Retinal pigment epithelial cell (primary cell): Measurements from ENCODE around the gene POLDIP2.
A peak's percentile ranks its signal among the peaks of the same experiment; 100 is the strongest.

Experiments used
- DNase-seq: peaks from one replicate; pipeline ENCODE4 v3.0.0-alpha.2; 2010; ENCODE audit warnings: low read depth
- H3K4me3 ChIP-seq: 2 replicates; pipeline ENCODE4 v1.5.1; 2011; ENCODE audit warnings: mild to moderate bottlenecking, low read length, control low read depth, moderate library complexity
- TF ChIP-seq, protein P1 (sequence below): conservative IDR thresholded peaks from 2 replicates; pipeline ENCODE4 v1.5.1; 2011; ENCODE audit warnings: low read depth, low read length, control low read depth, inconsistent platforms

Gene POLDIP2

DNA sequence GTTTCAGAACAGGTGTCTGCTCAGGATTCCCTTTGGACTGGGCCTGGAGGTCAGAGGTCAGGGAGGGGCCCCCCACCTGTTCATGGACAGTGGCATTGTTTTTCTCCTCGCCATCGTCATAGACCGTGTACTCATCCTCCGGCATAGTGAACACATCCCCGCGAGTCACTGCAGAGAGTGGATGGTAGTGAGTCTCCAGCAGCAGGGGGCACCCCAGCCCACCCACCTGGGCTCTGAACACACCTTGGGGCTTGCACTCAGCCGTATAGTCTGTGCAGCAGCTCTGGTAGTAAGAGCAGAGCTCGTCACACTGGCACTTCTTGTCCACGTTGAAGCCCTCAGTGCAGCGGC, 12.3 kb upstream of the POLDIP2 start:
- no peak for DNase-seq
- no peak overlapping the region for H3K4me3 ChIP-seq
- TF ChIP-seq, protein P1, sequence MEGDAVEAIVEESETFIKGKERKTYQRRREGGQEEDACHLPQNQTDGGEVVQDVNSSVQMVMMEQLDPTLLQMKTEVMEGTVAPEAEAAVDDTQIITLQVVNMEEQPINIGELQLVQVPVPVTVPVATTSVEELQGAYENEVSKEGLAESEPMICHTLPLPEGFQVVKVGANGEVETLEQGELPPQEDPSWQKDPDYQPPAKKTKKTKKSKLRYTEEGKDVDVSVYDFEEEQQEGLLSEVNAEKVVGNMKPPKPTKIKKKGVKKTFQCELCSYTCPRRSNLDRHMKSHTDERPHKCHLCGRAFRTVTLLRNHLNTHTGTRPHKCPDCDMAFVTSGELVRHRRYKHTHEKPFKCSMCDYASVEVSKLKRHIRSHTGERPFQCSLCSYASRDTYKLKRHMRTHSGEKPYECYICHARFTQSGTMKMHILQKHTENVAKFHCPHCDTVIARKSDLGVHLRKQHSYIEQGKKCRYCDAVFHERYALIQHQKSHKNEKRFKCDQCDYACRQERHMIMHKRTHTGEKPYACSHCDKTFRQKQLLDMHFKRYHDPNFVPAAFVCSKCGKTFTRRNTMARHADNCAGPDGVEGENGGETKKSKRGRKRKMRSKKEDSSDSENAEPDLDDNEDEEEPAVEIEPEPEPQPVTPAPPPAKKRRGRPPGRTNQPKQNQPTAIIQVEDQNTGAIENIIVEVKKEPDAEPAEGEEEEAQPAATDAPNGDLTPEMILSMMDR = no peak

DNA sequence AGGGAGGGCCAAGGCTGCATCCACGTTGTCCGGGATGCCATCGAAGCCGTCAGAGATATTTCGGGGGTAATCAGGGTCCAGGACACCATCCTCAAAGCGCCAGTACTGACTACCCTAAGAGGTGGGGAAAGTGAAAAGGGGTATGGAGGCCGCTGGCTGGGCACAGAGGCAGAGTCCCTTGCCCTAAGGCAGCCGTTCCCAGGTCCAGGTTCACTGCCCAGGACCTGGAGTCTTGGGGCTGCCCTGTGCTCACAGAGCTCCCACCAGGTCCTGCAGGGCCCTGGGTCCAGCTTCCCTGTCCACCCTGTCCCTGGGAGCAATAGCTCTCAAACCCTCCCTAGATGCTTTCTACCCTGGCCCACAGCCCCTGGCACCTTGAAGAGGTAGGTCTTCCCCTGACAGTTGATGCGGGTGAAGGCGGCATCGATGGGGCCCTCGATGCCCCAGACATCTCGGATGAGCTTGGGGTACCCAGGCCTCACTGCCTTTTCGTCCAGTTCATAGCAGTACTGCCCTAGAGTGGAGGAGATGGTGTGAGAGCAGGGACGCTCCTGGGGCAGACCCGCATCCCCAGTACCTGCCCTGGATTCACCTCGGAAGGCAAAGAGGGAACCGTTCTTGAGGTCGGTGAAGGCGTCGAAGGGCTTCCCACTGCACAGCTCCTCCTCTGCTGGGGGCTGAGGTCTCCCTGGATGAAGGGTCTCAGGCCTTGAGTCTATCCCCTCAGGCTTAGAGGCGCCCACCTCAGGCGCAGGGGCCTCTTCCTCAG, 11.8 kb upstream of the POLDIP2 start:
- no peak for DNase-seq
- no peak overlapping the region for H3K4me3 ChIP-seq
- TF ChIP-seq, protein P1 = no peak

DNA sequence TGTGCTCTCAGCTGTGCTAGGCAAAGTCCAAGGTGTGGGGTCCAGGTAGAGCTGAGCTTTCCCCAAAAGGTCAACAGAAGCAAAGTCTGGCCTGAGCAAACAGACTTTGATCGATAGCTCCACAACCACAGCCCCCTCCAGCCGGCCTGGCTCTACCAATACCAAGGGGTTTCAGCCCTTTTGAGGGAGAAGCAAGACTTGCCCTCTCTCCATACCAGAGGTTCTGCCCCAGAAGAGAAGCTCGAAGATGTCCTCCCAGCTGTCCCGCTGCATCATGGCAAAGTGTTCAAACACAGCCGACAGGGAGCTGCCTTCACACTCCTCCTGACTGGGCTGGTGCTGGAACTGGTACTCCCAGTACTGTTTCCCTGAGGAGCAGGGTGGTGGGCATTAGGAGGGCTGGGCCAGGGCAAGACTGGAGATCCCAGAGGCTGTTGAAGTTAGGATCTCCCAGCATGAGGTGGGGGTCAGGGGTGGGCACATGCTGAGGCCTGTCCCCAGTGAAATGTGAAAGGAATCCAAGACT, 11.0 kb upstream of the POLDIP2 start:
- DNase-seq = no peak
- TF ChIP-seq, protein P1 = no peak
- H3K4me3 ChIP-seq = no peak overlapping the region

DNA sequence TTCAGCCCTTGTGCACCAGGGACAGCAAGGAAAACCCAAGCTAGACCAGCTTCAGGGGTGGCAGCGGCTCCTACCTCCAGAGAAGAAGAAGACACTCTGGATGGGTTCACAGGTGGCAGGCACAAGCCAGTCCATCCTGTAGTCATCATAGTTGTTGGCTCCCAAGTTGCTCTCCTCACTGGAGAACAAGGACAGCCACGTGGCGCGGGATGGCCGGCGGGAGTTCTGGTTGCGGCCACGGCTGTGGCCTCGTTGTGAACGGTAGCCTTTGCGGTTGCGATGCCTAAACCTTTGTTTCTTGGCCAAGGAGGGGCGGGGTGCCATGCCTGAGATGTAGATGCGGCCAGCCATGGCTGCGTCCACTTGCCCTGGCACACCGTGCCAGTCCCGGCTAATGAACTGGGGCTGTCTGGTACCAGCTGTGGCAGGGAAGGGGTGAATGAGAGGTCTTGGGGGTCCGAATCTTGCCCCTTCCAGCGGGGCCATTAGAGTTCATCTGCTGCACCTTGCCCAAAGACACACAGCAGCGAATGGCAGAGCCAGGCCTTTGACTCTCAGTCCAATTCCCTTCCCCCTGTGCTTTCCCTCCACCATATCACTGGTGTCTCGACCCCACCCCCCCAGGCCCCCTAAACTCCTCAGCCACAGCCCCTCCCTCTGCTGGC, 10.4 kb upstream of the POLDIP2 start:
- no peak for DNase-seq
- TF ChIP-seq, protein P1 = no peak
- H3K4me3 ChIP-seq = no peak overlapping the region

DNA sequence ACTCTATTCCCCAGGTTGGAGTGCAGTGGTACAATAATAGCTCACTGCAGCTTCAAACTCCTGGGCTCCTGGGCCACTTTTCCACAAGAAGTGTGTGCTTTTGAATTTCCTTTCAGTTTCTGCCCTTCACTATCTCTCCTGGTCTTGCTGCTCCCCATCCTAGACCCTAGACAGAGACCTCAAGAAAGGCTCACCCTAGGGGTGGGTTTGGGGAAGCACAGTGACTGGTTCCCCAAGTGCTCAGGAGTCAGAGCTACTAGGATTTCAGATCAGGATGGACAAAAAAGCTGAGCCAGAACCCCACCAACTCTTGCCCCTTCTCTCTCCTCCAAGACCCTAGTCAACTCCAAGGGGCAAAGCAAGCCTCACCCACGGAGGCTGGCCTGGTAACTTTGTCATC, 9.3 kb upstream of the POLDIP2 start:
- TF ChIP-seq, protein P1 = peak; percentile 24
- no peak overlapping the region for H3K4me3 ChIP-seq
- DNase-seq = no peak

DNA sequence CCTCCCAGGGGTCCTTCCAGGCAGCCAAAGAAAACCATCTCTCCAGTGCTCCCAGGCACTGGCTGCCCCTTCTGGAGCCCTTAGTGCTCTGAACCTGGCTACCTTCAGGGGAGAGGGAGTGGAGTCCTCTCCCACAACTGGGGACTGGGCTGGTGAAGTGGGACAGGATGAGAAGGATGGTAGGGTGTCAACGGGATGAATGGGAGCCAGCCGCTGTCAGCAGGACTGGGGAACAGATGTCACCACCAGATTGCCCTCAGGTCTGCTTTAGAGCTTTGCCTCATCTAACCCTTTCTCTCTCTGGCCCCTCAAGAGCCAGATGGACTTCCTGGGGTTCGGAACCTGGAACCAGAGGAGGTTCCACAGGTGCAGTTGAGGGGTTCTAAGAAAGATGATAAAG, 8.2 kb upstream of the POLDIP2 start:
- TF ChIP-seq, protein P1 = no peak
- no peak overlapping the region for H3K4me3 ChIP-seq
- no peak for DNase-seq
